PC-3 (cell line): ENCODE results near the gene MSANTD7. TPM values are rescaled to one million over a fixed set of nuclear protein-coding genes. Genes with fewer than 3 reads are reported as not detected.

Experiments
- ATAC-seq: fragments of 200-7000 bp; cut with Tn5 transposase; 2 replicates; pipeline ENCODE4 v1.9.1; 2020; ENCODE audit warnings: mild to moderate bottlenecking, moderate library complexity
- BruUV-seq: library from RNA; stranded (reverse); fragments of 400-500 nt; replicated peaks from 2 replicates; lab custom pipeline; 2021; lab: Mats Ljungman, UMichigan
- CTCF ChIA-PET: fragments of 300-600 bp; sonication (Branson Sonifier 250); formaldehyde crosslinking; loops from one replicate; lab custom pipeline; 2022; ENCODE audit warnings: antibody characterized with exemption; lab: Charles Lee
- POLR2A ChIA-PET: fragments of 300-600 bp; sonication (Branson Sonifier 250); formaldehyde crosslinking; loops from one replicate; lab custom pipeline; 2022; ENCODE audit warnings: antibody characterized with exemption; ENCODE audit not compliant: unreplicated experiment; lab: Charles Lee
- DNase-seq: peaks from one replicate; pipeline ENCODE4 v3.0.0-alpha.2; 2015
- H2AFZ ChIP-seq: fragments of 300-600 bp; sonication (generic); 2 replicates; pipeline ENCODE4 v1.6.0; 2016; ENCODE audit warnings: antibody characterized with exemption, low read length
- H3F3A ChIP-seq: fragments of 300-600 bp; sonication (generic); one replicate; pipeline ENCODE4 v1.6.0; 2017; ENCODE audit warnings: antibody characterized with exemption, low read length, control low read depth, mild to moderate bottlenecking; ENCODE audit not compliant: unreplicated experiment
- H3K27ac ChIP-seq: fragments of 300-600 bp; sonication (generic); 2 replicates; pipeline ENCODE4 v1.5.1; 2016; ENCODE audit warnings: mild to moderate bottlenecking, low read length
- H3K27me3 ChIP-seq: fragments of 300-600 bp; sonication (generic); 2 replicates; pipeline ENCODE4 v1.6.1; 2016; ENCODE audit warnings: low read length, mixed read lengths
- H3K36me3 ChIP-seq: fragments of 300-600 bp; sonication (generic); 2 replicates; pipeline ENCODE4 v1.6.1; 2016; ENCODE audit warnings: low read depth, mixed run types, low read length, mixed read lengths
- H3K4me1 ChIP-seq: fragments of 300-600 bp; sonication (generic); 2 replicates; pipeline ENCODE4 v1.5.1; 2016; ENCODE audit warnings: low read length; ENCODE audit not compliant: insufficient read depth
- H3K4me2 ChIP-seq: fragments of 300-600 bp; sonication (generic); 2 replicates; pipeline ENCODE4 v1.6.0; 2016; ENCODE audit warnings: low read length
- H3K4me3 ChIP-seq: fragments of 300-600 bp; sonication (generic); 2 replicates; pipeline ENCODE4 v1.5.1; 2016; ENCODE audit warnings: mild to moderate bottlenecking, low read length, mixed read lengths
- H3K79me2 ChIP-seq: fragments of 300-600 bp; sonication (generic); 2 replicates; pipeline ENCODE4 v1.6.1; 2017; ENCODE audit warnings: low read length, mixed read lengths
- H3K9ac ChIP-seq: fragments of 300-600 bp; sonication (generic); 2 replicates; pipeline ENCODE4 v1.6.0; 2016; ENCODE audit warnings: mild to moderate bottlenecking, low read length
- H3K9me2 ChIP-seq: fragments of 300-600 bp; sonication (generic); replicated peaks from 2 replicates; pipeline ENCODE4 v1.6.1; 2016; ENCODE audit warnings: mixed run types, low read length, mixed read lengths
- H3K9me3 ChIP-seq: fragments of 300-600 bp; sonication (generic); 2 replicates; pipeline ENCODE4 v1.6.1; 2016; ENCODE audit warnings: low read length, mixed read lengths
- H4K20me1 ChIP-seq: fragments of 300-600 bp; sonication (generic); 2 replicates; pipeline ENCODE4 v1.6.1; 2016; ENCODE audit warnings: low read length, mixed read lengths
- CTCF ChIP-seq: fragments of 300-600 bp; sonication (generic); conservative IDR thresholded peaks from 2 replicates; pipeline ENCODE4 v1.5.1; 2017; ENCODE audit warnings: antibody characterized with exemption, low read depth, mild to moderate bottlenecking, low read length
- EZH2 ChIP-seq: fragments of 300-600 bp; sonication (generic); IDR thresholded peaks from one replicate; pipeline ENCODE4 v1.6.1; 2017; ENCODE audit warnings: antibody characterized with exemption, mild to moderate bottlenecking, low read length; ENCODE audit not compliant: unreplicated experiment
- EZH2phosphoT487 ChIP-seq: fragments of 300-600 bp; sonication (generic); IDR thresholded peaks from 2 replicates; pipeline ENCODE4 v1.6.1; 2018; ENCODE audit warnings: mild to moderate bottlenecking, antibody characterized with exemption, low read length, borderline replicate concordance
- intact Hi-C: fragments of 100-400 bp; cut with micrococcal nuclease; formaldehyde crosslinking; loops from 2 replicates; pipeline ENCODE4 v1.9.0; 2023
- total RNA-seq: library from RNA; depleted of rRNA; stranded (reverse); fragments of >200 nt; gene quantifications from 2 replicates; pipeline ENCODE4 v1.2.3, GENCODE V29; 2014

The MSANTD7 gene
- total RNA-seq, 1 experiment from 2014 or later = 10.7 TPM

DNA sequence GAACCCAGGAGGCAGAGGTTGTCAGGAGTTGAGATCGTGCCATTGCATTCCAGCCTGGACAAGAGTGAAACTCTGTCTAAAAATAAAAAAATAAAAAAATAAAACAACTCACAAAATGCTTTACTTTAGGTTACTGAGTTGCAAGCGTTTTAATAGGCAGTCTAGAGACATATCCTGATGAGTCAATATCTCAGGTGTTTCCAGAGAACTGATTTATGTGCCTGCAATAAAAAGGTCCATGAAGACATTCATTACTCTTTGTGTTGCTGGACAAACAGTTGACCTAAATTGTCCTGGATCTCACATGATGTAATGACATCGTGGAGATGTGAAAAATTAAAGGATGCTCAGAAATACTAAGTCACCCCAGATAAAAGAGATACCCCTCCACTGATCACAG lies 31.8 kb upstream of the MSANTD7 start:
- no TSS peak for BruUV-seq
- intact Hi-C loops = no loop called here
- H2AFZ ChIP-seq = no peak overlapping the region
- POLR2A ChIA-PET = no interaction called here
- H3K27me3 ChIP-seq = no peaks in the 10 kb centered on the region
- H3K36me3 ChIP-seq = no peaks in the 10 kb centered on the region
- no peaks in the 10 kb centered on the region for H3K9me2 ChIP-seq
- no peak overlapping the region for H3K4me3 ChIP-seq
- no peak overlapping the region for H3K9ac ChIP-seq
- H4K20me1 ChIP-seq = no peaks in the 10 kb centered on the region
- ATAC-seq = peak; percentile 60
- peak overlapping the region; percentile 46 for H3K27ac ChIP-seq
- peaks cover 11% of the 10 kb centered on the region; the same call in 1 of the 2 replicates for H3K4me1 ChIP-seq
- no peaks in the 10 kb centered on the region for H3K79me2 ChIP-seq
- no peak overlapping the region for H3K4me2 ChIP-seq
- CTCF ChIA-PET = no interaction called here
- TF ChIP-seq EZH2 (no peak), EZH2phosphoT487 (no peak), CTCF (no peak)
- DNase-seq = peak; percentile 50
- H3F3A ChIP-seq = no peaks in the 10 kb centered on the region
- H3K9me3 ChIP-seq = no peaks in the 10 kb centered on the region

DNA sequence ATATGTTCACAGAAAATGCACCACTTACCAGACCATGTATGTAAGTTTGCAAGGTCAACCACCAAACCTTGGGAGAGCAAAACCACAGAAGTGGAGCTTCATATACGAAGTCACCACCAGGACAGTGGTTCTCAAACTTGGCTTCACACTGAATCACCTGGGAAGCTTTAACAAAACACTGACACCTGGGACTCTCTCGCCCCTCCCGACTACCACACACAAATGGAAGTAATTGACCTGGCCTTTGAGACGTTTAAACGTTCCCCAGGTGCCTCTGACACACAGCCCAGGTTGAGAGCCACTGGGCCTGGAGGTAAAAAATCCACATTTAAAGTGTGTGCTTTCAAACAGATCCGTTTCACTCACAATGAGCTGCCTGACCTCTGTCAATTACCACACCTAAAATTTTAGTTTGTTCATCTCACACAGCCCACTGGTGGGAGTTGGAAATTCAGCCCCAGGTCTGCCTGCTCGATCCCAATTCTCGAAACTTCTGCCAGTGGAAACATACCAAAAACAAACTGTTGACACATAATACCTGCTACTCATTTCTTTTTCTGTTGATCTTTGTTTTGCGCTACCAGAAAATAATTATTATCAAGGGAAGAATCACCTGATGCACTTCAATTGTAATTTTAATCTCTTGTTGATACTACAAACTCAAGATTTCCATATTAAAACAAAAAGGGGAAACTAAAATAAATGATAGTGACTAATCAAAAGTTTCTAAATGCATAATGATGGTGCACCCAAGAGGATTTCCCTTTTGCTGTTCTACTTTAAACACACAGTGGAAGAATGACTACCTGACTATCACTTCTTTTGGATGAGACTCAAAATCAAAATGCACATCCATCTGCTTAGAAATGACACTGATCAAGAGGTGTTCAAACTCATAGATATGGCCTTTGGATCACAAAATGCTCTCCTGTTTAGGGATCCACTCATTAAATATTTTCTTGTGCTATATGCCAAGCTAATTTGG lies 26.8 kb upstream of the MSANTD7 start:
- POLR2A ChIA-PET = no interaction called here
- no peak overlapping the region for H3K9ac ChIP-seq

More for the DNA sequence above, 26.8 kb upstream of the MSANTD7 start:
- H3K9me3 ChIP-seq = no peaks in the 10 kb centered on the region
- H3K4me3 ChIP-seq = no peak overlapping the region
- peaks cover 6% of the 10 kb centered on the region; the same call in 1 of the 2 replicates for H3K4me1 ChIP-seq
- intact Hi-C loops = no loop called here
- DNase-seq (no peak), ATAC-seq (no peak)
- no peaks in the 10 kb centered on the region for H3K9me2 ChIP-seq
- H2AFZ ChIP-seq = no peak overlapping the region
- H3K79me2 ChIP-seq = no peaks in the 10 kb centered on the region
- no peaks in the 10 kb centered on the region for H3K36me3 ChIP-seq
- H3K27me3 ChIP-seq = no peaks in the 10 kb centered on the region
- TF ChIP-seq CTCF (no peak), EZH2phosphoT487 (no peak), EZH2 (no peak)
- no peak overlapping the region for H3K27ac ChIP-seq
- no TSS peak for BruUV-seq
- CTCF ChIA-PET = no interaction called here
- no peaks in the 10 kb centered on the region for H4K20me1 ChIP-seq
- no peak overlapping the region for H3K4me2 ChIP-seq
- no peaks in the 10 kb centered on the region for H3F3A ChIP-seq
